ENCODE measurements around the gene LIMS1.

LIMS1 gene

GRCh38 chr2:108553209-108553919, 19.1 kb downstream of the LIMS1 start:
- DNase-seq, result no peak

GRCh38 chr2:108554528-108554927, 20.3 kb downstream of the LIMS1 start:
- DNase-seq, result no peak

- no peak for DNase-seq
These were observed 21.3 kb downstream of the LIMS1 start for GRCh38 chr2:108555572-108555971.

- DNase-seq, result peak in 1 of 2 experiments; percentile 21
These were observed 22.3 kb downstream of the LIMS1 start for GRCh38 chr2:108556581-108556980.

- DNase-seq, result no peak
These were observed 26.1 kb downstream of the LIMS1 start for GRCh38 chr2:108560241-108560811.

GRCh38 chr2:108560895-108561530, 26.7 kb downstream of the LIMS1 start:
- DNase-seq, result no peak

- no peak for DNase-seq
These were observed 28.0 kb downstream of the LIMS1 start for GRCh38 chr2:108562274-108562673.

- no peak for DNase-seq
These were observed 30.2 kb downstream of the LIMS1 start for GRCh38 chr2:108564510-108564909.

GRCh38 chr2:108565778-108566375, 31.6 kb downstream of the LIMS1 start:
- DNase-seq, result no peak

GRCh38 chr2:108570416-108570815, 36.1 kb downstream of the LIMS1 start:
- no peak for DNase-seq

GRCh38 chr2:108571286-108571685, 37.0 kb downstream of the LIMS1 start:
- DNase-seq, result no peak

GRCh38 chr2:108573061-108573460, 38.8 kb downstream of the LIMS1 start:
- DNase-seq, result no peak

- no peak for DNase-seq
These were observed 40.1 kb downstream of the LIMS1 start for GRCh38 chr2:108574332-108574731.

- peak in 1 of 2 experiments; percentile 16 for DNase-seq
These were observed 41.1 kb downstream of the LIMS1 start for GRCh38 chr2:108575132-108575966.

- no peak for DNase-seq
These were observed 42.8 kb downstream of the LIMS1 start for GRCh38 chr2:108577099-108577498.

- DNase-seq, result no peak
These were observed 45.4 kb downstream of the LIMS1 start for GRCh38 chr2:108579623-108580022.

- no peak for DNase-seq
These were observed 45.8 kb downstream of the LIMS1 start for GRCh38 chr2:108580050-108580449.

GRCh38 chr2:108583903-108584520, 49.7 kb downstream of the LIMS1 start:
- DNase-seq, result peak; percentile 68 to 82

- DNase-seq, result no peak
These were observed 51.2 kb downstream of the LIMS1 start for GRCh38 chr2:108585436-108585835.

GRCh38 chr2:108586116-108586515, 51.8 kb downstream of the LIMS1 start:
- DNase-seq, result no peak

GRCh38 chr2:108586631-108587030, 52.4 kb downstream of the LIMS1 start:
- no peak for DNase-seq

GRCh38 chr2:108587621-108588020, 53.4 kb downstream of the LIMS1 start:
- no peak for DNase-seq
